NCI-H1105 (cell line): ENCODE data around the gene USP5.

Source experiments
- DNase-seq: peaks from one replicate; lab custom pipeline; 2025; lab: John Stamatoyannopoulos, UW

Gene USP5

GRCh38 chr12:6914947-6915788 lies 63.2 kb downstream of the USP5 start:
- DNase-seq, result no peak

- no peak for DNase-seq
These were observed 63.9 kb downstream of the USP5 start for GRCh38 chr12:6915789-6916285.
